Fibroblast of skin of left biceps (primary cell): Measurements from ENCODE around the gene KLF5.
"Not testable (repeated sequence)": the region's sequence is repeated elsewhere in the genome, so short reads cannot be mapped to it uniquely, and the experiment has no call there.

Source experiments
- DNase-seq, 2 experiments: peaks; one replicate each; pipeline ENCODE4 v3.0.0-alpha.2; 2013; ENCODE audit warnings: low read depth in 2 of 2

The KLF5 gene

GRCh38 chr13:73088332-73088935 lies 29.6 kb downstream of the KLF5 start:
- no peak for DNase-seq

DNA sequence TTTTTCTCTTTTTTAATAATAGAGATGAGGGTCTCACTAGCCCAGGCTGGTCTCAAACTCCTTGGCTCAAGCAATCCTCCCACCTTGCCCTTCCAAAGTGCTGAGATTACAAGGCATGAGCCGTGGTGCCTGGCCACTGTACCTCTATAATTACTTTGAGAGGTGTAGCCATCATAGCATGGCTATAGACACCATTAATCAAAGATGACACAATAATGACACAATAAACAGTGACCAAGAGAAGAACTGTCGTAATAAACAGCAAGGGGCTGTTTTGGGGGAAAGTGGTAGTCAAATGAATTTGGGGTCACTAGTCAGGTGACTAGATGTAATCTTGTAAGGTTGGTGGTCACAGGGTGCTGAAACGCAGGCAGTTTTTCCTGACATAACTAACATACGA lies 30.4 kb downstream of the KLF5 start:
- DNase-seq = no peak

GRCh38 chr13:73090116-73090822 lies 31.5 kb downstream of the KLF5 start:
- DNase-seq = peak; percentile 26 to 42

- no peak for DNase-seq
Observed at GRCh38 chr13:73090823-73091187, 32.0 kb downstream of the KLF5 start.

DNA sequence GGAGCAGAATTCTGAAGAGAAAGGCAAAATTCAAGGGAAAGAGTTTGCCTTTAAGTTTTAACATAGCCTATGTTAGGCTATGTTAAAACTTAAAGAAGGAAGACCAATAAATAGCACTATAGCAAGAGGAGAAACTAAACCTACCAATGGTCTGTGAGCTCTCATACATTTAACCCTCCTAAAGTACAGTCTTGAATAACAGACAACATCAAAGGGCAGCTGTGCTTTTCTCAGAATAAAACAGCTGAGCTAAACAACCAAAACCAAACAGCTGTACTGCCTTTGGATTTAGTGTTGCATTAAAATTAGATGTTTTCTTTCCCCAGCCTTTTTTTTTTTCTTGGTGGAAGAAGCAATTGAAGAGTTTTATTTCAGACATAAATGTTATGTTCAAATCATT lies 34.0 kb downstream of the KLF5 start:
- no peak for DNase-seq

- DNase-seq = peak in 1 of 2 experiments; percentile 9
Observed at GRCh38 chr13:73096173-73096572, 37.4 kb downstream of the KLF5 start.

- DNase-seq = no peak
Observed at GRCh38 chr13:73096638-73097037, 37.8 kb downstream of the KLF5 start.

- DNase-seq = not testable (repeated sequence)
Observed at GRCh38 chr13:73100781-73101180, 42.0 kb downstream of the KLF5 start.

GRCh38 chr13:73101351-73102007 lies 42.7 kb downstream of the KLF5 start:
- no peak for DNase-seq

DNA sequence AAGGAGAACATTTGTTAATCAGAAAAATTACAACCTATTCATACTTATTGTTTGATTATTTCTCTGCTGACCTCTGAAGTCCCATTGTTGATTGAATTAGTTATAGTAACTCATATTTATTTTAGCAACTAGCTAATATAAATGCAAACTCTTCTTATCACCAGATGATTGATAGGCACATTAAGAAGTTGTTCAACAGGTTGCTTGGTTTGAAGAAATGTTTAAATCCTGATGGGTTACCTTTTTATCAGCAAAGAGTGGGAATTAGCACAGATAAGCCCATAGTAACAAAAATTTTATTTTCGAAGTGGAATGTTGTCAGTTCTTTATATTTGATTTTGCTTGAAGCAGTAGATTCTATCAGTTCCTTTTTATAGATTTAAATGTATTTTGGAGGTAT lies 44.4 kb downstream of the KLF5 start:
- DNase-seq = no peak

GRCh38 chr13:73106513-73107178 lies 47.8 kb downstream of the KLF5 start:
- no peak for DNase-seq

DNA sequence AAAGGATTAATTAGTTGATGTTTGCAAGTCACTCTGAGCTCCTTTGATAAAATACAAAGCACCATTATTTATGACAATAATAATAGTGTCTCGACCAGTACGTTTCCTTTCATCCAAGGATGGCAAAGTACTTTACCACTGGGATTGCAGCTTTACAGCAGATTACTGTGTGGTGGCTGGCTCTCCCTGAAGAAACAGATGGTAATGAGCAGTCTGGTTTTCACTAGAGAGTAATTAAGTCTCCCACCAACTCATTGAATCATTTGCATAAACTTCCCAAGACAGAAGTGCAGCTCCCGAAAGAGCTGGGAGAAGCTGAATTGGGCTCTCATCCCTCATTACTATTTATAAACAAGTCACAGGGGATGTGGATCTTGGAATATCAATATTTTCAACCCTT lies 48.7 kb downstream of the KLF5 start:
- no peak for DNase-seq

GRCh38 chr13:73107970-73108369 lies 49.2 kb downstream of the KLF5 start:
- DNase-seq = no peak

DNA sequence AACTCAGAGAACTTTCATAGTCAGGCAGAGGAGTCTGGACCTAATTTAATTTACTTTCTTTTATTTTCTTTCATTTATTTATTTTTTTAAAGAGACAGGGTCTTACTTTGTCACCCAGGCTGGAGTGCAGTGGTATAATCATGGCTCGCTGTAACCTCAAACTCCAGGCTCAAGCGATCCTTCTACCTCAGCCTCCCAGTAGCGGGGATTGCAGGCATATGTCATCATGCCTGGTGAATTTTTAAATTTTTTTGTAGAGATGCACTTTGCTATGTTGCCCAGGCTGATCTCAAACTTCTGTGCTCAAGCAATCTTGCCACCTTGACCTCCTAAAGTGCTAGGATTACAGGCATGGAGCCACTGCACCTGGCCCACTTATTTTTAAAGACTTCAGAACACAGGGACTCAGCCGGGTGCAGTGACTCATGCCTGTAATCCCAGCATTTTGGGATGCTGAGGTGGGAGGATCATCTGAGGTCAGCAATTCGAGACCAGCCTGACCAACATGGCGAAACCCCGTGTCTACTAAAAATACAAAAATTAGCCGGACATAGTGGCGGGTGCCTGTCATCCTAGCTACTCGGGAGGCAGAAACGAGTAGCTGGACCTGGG lies 50.6 kb downstream of the KLF5 start:
- DNase-seq = no peak

DNA sequence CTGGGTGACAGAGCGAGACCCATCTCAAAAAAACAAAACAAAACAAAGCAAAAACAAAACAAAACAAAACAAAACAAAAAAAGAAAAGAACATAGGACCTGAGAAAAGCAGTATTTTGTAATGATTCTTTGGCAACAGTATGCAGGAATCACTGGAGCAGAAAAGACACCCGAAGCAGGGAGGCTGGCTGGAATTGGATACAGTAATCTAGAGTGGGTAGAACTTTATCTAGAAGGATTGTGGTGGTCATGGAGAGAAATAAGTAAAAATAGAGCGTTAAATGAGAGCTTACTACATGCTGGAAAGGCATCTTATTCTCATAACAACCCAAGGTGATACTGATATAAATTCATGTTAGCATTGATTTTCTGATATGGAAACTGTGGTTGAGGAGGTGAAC lies 51.2 kb downstream of the KLF5 start:
- DNase-seq = no peak

- DNase-seq = no peak
Observed at GRCh38 chr13:73110814-73111213, 52.0 kb downstream of the KLF5 start.

DNA sequence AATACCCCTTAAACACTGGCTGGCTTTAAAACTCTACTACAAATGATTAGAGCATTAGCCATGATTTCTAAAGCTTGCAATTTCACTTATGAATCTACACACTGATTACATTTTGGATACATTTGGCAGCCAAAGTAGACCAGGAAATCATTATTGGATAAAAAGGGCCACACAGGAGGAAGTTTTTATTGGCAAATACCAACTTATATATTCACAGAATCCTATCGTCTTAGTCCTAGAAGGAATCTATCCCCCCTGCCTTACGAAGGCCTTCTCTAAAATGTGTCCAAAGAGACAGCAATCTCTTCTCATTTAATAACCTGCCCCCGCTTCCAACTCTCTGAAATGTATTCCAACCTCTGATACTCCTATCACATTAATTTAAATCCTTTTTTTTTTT lies 52.5 kb downstream of the KLF5 start:
- no peak for DNase-seq

DNA sequence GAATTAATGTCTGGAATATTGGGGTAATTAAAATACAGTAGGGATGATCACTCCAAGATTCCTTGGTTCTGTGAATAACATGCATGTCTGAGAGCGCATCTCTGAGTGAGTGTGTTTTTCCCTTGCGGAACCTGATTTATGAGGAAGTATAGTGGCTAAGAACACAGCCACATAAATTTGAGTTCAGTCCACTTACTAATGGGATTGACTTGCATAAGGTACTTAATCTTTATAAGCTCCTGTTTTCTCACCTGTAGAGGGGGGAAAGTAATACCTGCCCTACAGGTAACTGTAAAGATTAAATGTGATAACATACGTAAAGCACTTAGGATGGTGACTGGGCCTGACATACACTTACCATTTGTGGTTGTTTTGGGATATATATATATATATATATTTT lies 60.8 kb downstream of the KLF5 start:
- no peak for DNase-seq
